ENCODE data around the gene TEKT5. TPM values are rescaled to one million over a fixed set of nuclear protein-coding genes. Genes with fewer than 3 reads are reported as not detected.

Gene TEKT5
- total RNA-seq, 6 experiments from 2014 or later: 0.20 to 1.3 (median 0.69) TPM; not detected in 2

GRCh38 chr16:10688291-10688690 is 6.4 kb downstream of the TEKT5 start:
- intact Hi-C loops (cut with DNase I): no loop called here
- H3K4me1 ChIP-seq: no peaks in the 10 kb centered on the region
- no peaks in the 10 kb centered on the region for H3K9me3 ChIP-seq
- no peak overlapping the region for H3K27ac ChIP-seq
- TF ChIP-seq POLR2A (IDR thresholded peaks at IDR 0.05) (no peak), CTCF (IDR thresholded peaks at IDR 0.05) (no peak)
- 92% methylated on average over 9 of the region's 10 CpGs for WGBS (ENCODE audit: insufficient coverage, low coverage, low lambda C conversion rate, missing lambda C conversion rate)
- ATAC-seq (no peak), DNase-seq (no peak)
- no peaks in the 10 kb centered on the region for H3K27me3 ChIP-seq
- no peak overlapping the region for H3K4me3 ChIP-seq
- H3K36me3 ChIP-seq: no peaks in the 10 kb centered on the region

GRCh38 chr16:10685709-10686108 is 9.0 kb downstream of the TEKT5 start:
- no peaks in the 10 kb centered on the region for H3K27me3 ChIP-seq
- H3K36me3 ChIP-seq: no peaks in the 10 kb centered on the region
- no peak overlapping the region for H3K27ac ChIP-seq
- H3K4me3 ChIP-seq: no peak overlapping the region
- DNase-seq: no peak
- intact Hi-C loops (cut with DNase I): no loop called here
- TF ChIP-seq CTCF (IDR thresholded peaks at IDR 0.05) (no peak), POLR2A (IDR thresholded peaks at IDR 0.05) (no peak)
- ATAC-seq: no peak
- 87% methylated on average over 7 of the region's 7 CpGs for WGBS (ENCODE audit: insufficient coverage, low coverage, low lambda C conversion rate, missing lambda C conversion rate)
- H3K9me3 ChIP-seq: no peaks in the 10 kb centered on the region
- no peaks in the 10 kb centered on the region for H3K4me1 ChIP-seq

GRCh38 chr16:10684511-10685151 is 10.1 kb downstream of the TEKT5 start:
- no peaks in the 10 kb centered on the region for H3K36me3 ChIP-seq
- no peak overlapping the region for H3K4me3 ChIP-seq
- WGBS (ENCODE audit: insufficient coverage, low coverage, low lambda C conversion rate, missing lambda C conversion rate): 81% methylated on average over 8 of the region's 14 CpGs
- no peaks in the 10 kb centered on the region for H3K9me3 ChIP-seq
- ATAC-seq (no peak), DNase-seq (no peak)
- no peaks in the 10 kb centered on the region for H3K4me1 ChIP-seq
- TF ChIP-seq CTCF (IDR thresholded peaks at IDR 0.05): no peak
- TF ChIP-seq POLR2A (IDR thresholded peaks at IDR 0.05): no peak
- intact Hi-C loops (cut with DNase I): no loop called here
- H3K27me3 ChIP-seq: no peaks in the 10 kb centered on the region
- no peak overlapping the region for H3K27ac ChIP-seq

DNA sequence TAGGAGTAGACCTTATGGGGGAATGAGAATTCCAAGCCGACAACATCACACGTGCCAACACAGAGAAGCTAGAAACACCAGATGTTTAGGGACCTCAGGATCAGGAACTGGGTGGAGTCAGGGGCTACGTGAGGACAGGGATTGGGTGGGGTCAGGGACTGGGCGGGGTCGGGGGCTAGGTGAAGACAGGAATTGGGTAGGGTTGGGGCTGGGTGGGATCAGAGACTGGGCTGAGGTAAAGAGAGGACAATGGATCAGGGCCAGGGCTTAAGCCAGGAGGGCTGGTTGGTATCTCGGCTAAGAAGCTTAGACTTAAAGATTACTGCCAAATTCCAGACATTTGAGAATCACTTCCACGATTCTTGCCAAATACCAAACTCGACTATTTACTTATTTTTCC is 11.6 kb downstream of the TEKT5 start:
- no peaks in the 10 kb centered on the region for H3K36me3 ChIP-seq
- H3K4me3 ChIP-seq: no peak overlapping the region
- no peak for DNase-seq
- H3K27ac ChIP-seq: no peak overlapping the region
- WGBS (ENCODE audit: insufficient coverage, low coverage, low lambda C conversion rate, missing lambda C conversion rate): 66% methylated on average over 5 of the region's 8 CpGs
- no peak for ATAC-seq
- H3K9me3 ChIP-seq: no peaks in the 10 kb centered on the region
- TF ChIP-seq CTCF (IDR thresholded peaks at IDR 0.05): no peak
- no peak for TF ChIP-seq POLR2A (IDR thresholded peaks at IDR 0.05)
- H3K4me1 ChIP-seq: no peaks in the 10 kb centered on the region
- intact Hi-C loops (cut with DNase I): no loop called here
- no peaks in the 10 kb centered on the region for H3K27me3 ChIP-seq

DNA sequence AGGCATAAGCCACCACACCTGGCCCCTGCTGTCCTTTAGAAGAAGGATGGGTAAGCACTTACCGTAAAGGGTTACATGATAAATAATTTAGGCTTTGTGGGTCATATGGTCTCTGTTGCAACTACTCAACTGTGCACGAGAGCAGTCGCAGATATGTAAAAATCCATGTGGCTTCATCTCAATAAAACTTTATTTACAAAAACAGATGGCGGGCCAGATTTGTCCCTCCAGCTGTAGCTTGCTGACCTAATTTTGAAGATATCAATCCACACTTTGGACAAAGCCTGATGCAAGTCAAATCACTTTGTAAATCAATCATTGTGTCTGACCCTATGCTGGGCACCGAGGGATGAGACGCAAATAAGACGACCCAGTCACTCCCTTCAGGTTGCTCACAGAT is 12.1 kb downstream of the TEKT5 start:
- DNase-seq (no peak), ATAC-seq (no peak)
- Histone ChIP-seq H3K27me3 (no peaks in the 10 kb centered on the region), H3K4me3 (no peak overlapping the region), H3K27ac (no peak overlapping the region), H3K4me1 (no peaks in the 10 kb centered on the region), H3K36me3 (no peaks in the 10 kb centered on the region), H3K9me3 (no peaks in the 10 kb centered on the region)
- intact Hi-C loops (cut with DNase I): no loop called here
- WGBS (ENCODE audit: insufficient coverage, low coverage, low lambda C conversion rate, missing lambda C conversion rate): 91% methylated on average over 7 of the region's 7 CpGs
- TF ChIP-seq POLR2A (IDR thresholded peaks at IDR 0.05) (no peak), CTCF (IDR thresholded peaks at IDR 0.05) (no peak)

Measured in right lobe of liver (tissue), 6 donors.